Uterus (tissue), 4 donors: Measurements from ENCODE around the gene ADGRE1. TPM values are rescaled to one million over a fixed set of nuclear protein-coding genes. Genes with fewer than 3 reads are reported as not detected.

Source experiments
- DNase-seq, 2 donors: peaks; one replicate each; pipeline ENCODE4 v3.0.0-alpha.2; 2019 to 2020
- H3K27ac ChIP-seq, 2 donors: fragments of 200-600 bp; sonication (generic); 1 replicate in 1 of 2; 2 replicates in 1 of 2; pipeline ENCODE4 v1.5.1; 2016 to 2018
- H3K27me3 ChIP-seq, 2 donors: fragments of 200-600 bp; sonication (generic); one replicate each; pipeline ENCODE4 v1.5.1; 2018 to 2019; ENCODE audit warnings: control low read depth in 1 of 2
- H3K36me3 ChIP-seq, 2 donors: fragments of 200-600 bp; sonication (generic); one replicate each; pipeline ENCODE4 v1.5.1; 2019; ENCODE audit warnings: control low read depth in 1 of 2
- H3K4me1 ChIP-seq, 2 donors: fragments of 200-600 bp; sonication (generic); one replicate each; pipeline ENCODE4 v1.5.1; 2018 to 2019; ENCODE audit warnings: control low read depth in 1 of 2
- H3K4me3 ChIP-seq, 2 donors: fragments of 200-600 bp; sonication (generic); 1 replicate in 1 of 2; 2 replicates in 1 of 2; pipeline ENCODE4 v1.5.1; 2018 to 2019; ENCODE audit warnings: mild to moderate bottlenecking in 1 of 2
- H3K9me3 ChIP-seq, 2 donors: fragments of 200-600 bp; sonication (generic); one replicate each; pipeline ENCODE4 v1.5.1; 2019; ENCODE audit warnings: control low read depth in 1 of 2
- CTCF ChIP-seq, 4 experiments: fragments of 200-600 bp in 2 of 4; fragments of 450-650 bp in 2 of 4; sonication (generic) in 2 of 4; IDR thresholded peaks; one replicate each; pipeline ENCODE4 v1.5.1; 2016 to 2019; ENCODE audit warnings: antibody characterized with exemption in 4 of 4, mild to moderate bottlenecking in 2 of 4, moderate library complexity in 1 of 4
- POLR2A ChIP-seq, 2 donors: fragments of 450-650 bp; IDR thresholded peaks; one replicate each; pipeline ENCODE4 v1.6.1; 2016; ENCODE audit warnings: antibody characterized with exemption in 2 of 2, mild to moderate bottlenecking in 1 of 2, moderate library complexity in 1 of 2
- intact Hi-C: fragments of 100-400 bp; cut with DNase I; formaldehyde crosslinking; loops from one replicate; pipeline ENCODE4 v1.15.1; 2023; ENCODE audit warnings: low total_unique reads
- total RNA-seq, 4 donors: library from RNA; depleted of rRNA in 3 of 4; stranded (reverse); fragments of >200 nt in 3 of 4; gene quantifications; one replicate each; pipeline versions ENCODE4 v1.1.0 to v1.2.4, GENCODE V29; 2014 to 2023
- donor health status: DM: yes; HTN: yes; CAD: no.

The ADGRE1 gene, protein sequence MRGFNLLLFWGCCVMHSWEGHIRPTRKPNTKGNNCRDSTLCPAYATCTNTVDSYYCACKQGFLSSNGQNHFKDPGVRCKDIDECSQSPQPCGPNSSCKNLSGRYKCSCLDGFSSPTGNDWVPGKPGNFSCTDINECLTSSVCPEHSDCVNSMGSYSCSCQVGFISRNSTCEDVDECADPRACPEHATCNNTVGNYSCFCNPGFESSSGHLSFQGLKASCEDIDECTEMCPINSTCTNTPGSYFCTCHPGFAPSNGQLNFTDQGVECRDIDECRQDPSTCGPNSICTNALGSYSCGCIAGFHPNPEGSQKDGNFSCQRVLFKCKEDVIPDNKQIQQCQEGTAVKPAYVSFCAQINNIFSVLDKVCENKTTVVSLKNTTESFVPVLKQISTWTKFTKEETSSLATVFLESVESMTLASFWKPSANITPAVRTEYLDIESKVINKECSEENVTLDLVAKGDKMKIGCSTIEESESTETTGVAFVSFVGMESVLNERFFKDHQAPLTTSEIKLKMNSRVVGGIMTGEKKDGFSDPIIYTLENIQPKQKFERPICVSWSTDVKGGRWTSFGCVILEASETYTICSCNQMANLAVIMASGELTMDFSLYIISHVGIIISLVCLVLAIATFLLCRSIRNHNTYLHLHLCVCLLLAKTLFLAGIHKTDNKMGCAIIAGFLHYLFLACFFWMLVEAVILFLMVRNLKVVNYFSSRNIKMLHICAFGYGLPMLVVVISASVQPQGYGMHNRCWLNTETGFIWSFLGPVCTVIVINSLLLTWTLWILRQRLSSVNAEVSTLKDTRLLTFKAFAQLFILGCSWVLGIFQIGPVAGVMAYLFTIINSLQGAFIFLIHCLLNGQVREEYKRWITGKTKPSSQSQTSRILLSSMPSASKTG
- 1 to 10 TPM in 1 of 4 donors, under 1 TPM in 1, not detected in 2; 0.21 to 1.0 TPM for total RNA-seq

GRCh38 chr19:6887316-6887715 lies at the start of gene ADGRE1:
Gene ADGRE1, plus strand, starts transcription at chr19:6887579. Its CDS starts 30 bp downstream, at chr19:6887609.
- Histone ChIP-seq H3K27me3 (no peaks in the 10 kb centered on the region), H3K36me3 (no peaks in the 10 kb centered on the region), H3K27ac (no peak within 1 kb of the TSS), H3K4me3 (no peak within 1 kb of the TSS), H3K9me3 (no peaks in the 10 kb centered on the region), H3K4me1 (no peaks in the 10 kb centered on the region)
- TF ChIP-seq CTCF (IDR thresholded peaks at IDR 0.05) (no peak), POLR2A (IDR thresholded peaks at IDR 0.05) (no peak)
- DNase-seq = no peak
- intact Hi-C loops = no loop called here

DNA sequence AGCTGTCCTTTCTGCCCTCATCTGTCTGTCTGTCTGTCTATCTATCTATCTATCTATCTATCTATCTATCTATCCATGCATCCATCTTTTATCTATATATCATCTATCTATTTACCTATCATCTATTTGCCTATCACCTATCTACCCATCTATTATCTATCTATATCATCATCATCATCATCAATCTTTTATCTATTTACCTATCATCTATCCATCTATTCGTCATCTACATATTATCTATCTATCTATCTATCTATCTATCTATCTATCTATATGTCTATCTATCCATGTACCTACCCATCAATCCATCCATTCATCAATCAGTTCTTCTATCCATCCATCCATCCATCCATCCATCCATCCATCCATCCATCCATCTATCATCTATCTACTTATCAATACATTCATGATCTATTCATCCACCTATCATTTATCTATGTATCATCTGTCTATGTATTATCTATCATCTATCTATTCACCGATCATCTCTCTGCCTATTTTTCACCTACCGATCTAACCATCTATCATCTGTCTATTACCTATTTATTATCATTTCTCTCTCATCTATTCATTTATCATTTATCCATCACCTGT lies 49.2 kb upstream of the ADGRE1 start:
- Histone ChIP-seq H3K9me3 (peaks cover 0 to 5% of the 10 kb centered on the region in 2 donors), H3K36me3 (no peaks in the 10 kb centered on the region), H3K27ac (no peak overlapping the region), H3K4me1 (no peaks in the 10 kb centered on the region), H3K27me3 (no peaks in the 10 kb centered on the region), H3K4me3 (no peak overlapping the region)
- intact Hi-C loops = no loop called here
- no peak for TF ChIP-seq CTCF (IDR thresholded peaks at IDR 0.05)
- no peak for TF ChIP-seq POLR2A (IDR thresholded peaks at IDR 0.05)
- no peak for DNase-seq

GRCh38 chr19:6842871-6843607 lies 44.3 kb upstream of the ADGRE1 start:
- no peak overlapping the region for H3K27ac ChIP-seq
- no peaks in the 10 kb centered on the region for H3K4me1 ChIP-seq
- H3K27me3 ChIP-seq = no peaks in the 10 kb centered on the region
- no peaks in the 10 kb centered on the region for H3K9me3 ChIP-seq
- DNase-seq = no peak
- intact Hi-C loops = no loop called here
- no peak overlapping the region for H3K4me3 ChIP-seq
- no peaks in the 10 kb centered on the region for H3K36me3 ChIP-seq
- TF ChIP-seq CTCF (IDR thresholded peaks at IDR 0.05) (no peak), POLR2A (IDR thresholded peaks at IDR 0.05) (no peak)

DNA sequence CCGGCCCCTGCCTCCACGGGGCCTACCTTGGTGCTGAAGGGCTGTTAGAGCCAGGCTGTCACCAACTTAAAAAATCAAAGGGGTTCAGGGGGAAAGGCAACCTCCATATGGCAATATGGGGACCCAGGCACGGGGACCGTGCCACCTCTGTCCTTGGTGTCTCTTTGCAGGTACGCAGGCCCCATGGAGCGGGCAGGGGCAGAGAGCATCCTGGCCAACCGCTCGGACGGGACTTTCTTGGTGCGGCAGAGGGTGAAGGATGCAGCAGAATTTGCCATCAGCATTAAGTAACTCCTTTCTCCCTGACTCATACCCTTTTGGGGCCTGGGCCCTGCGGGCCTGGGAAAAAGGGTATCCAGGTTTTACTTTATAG lies 39.6 kb upstream of the ADGRE1 start:
- Histone ChIP-seq H3K9me3 (no peaks in the 10 kb centered on the region), H3K4me1 (no peaks in the 10 kb centered on the region), H3K4me3 (no peak overlapping the region), H3K27me3 (no peaks in the 10 kb centered on the region), H3K36me3 (no peaks in the 10 kb centered on the region), H3K27ac (no peak overlapping the region)
- intact Hi-C loops = no loop called here
- DNase-seq = no peak
- TF ChIP-seq POLR2A (IDR thresholded peaks at IDR 0.05) (no peak), CTCF (IDR thresholded peaks at IDR 0.05) (no peak)
